ENCODE measurements around the gene KCNIP1. TPM values are rescaled to one million over a fixed set of nuclear protein-coding genes. Genes with fewer than 3 reads are reported as not detected.

KCNIP1 gene
- total and polyA plus RNA-seq, 10 of the 15 experiments (the other 5 are each of a cell fraction or from before 2014, with no cell fraction given): not detected

GRCh38 chr5:170474489-170475274 is 29.1 kb upstream of the KCNIP1 start (continued):
- TF ChIP-seq, protein P1, sequence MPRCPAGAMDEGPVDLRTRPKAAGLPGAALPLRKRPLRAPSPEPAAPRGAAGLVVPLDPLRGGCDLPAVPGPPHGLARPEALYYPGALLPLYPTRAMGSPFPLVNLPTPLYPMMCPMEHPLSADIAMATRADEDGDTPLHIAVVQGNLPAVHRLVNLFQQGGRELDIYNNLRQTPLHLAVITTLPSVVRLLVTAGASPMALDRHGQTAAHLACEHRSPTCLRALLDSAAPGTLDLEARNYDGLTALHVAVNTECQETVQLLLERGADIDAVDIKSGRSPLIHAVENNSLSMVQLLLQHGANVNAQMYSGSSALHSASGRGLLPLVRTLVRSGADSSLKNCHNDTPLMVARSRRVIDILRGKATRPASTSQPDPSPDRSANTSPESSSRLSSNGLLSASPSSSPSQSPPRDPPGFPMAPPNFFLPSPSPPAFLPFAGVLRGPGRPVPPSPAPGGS (IDR thresholded peaks at IDR 0.05; ENCODE audit: borderline replicate concordance, insufficient read depth, low read depth, low read length, poor library complexity, severe bottlenecking): no peak
- no peak for TF ChIP-seq PKNOX1 (IDR thresholded peaks at IDR 0.05)
- TF ChIP-seq MXI1 (IDR thresholded peaks at IDR 0.05; ENCODE audit: low read depth, low read length): no peak
- TF ChIP-seq MTA3 (IDR thresholded peaks at IDR 0.05; ENCODE audit: borderline replicate concordance, low read length): no peak
- TF ChIP-seq TCF12 (IDR thresholded peaks at IDR 0.05; ENCODE audit: low read depth, low read length): no peak

DNA sequence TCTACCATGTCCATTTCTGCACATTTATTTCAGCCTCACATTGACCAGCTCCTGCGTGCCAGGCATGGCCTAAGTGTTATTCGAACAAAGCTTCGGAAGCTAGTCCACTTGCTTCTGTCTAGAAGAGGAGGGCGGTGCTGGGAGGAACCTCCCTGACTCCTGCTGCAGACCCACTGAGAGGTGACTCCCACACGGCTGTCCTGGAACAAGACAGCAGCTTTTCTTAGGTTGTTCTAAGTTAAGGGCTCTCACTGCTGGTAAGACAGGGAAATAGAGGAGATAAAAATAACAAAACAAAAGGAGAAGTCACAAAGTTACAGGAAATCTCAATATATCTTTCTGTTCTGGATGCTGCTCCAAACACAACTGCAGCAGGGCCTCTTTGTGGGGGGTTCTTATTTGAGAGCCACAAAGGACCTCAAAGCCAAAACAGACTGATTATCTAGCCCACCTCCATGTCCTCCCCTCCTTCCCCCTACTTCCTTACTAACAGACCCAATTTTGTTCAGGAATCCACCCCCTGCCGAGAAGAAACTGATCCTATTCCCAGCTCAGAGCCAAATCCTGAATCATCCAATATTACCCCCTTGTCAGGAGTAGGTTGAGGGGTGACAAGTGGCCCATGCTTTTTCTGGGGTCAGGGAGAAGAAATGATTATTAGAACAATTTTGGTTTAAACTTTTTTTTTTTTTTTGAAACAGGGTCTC is 28.4 kb upstream of the KCNIP1 start:
- no peak overlapping the region for H3K9ac ChIP-seq (ENCODE audit: control insufficient read depth, insufficient read depth, low read length)
- in situ Hi-C loops (cut with MboI): no loop called here
- ATAC-seq: no peak
- WGBS (ENCODE audit: insufficient coverage, insufficient replicate concordance, low lambda C conversion rate, missing lambda C conversion rate): 24% methylated on average over 6 of the region's 6 CpGs
- no peaks in the 10 kb centered on the region for H3K79me2 ChIP-seq (ENCODE audit: control insufficient read depth, insufficient read depth, low read length)
- intact Hi-C loops (cut with micrococcal nuclease; ENCODE audit: unreplicated experiment): no loop called here
- no peak overlapping the region for H3K4me3 ChIP-seq
- no TSS peak for BruUV-seq (replicated peaks)
- H3K36me3 ChIP-seq (ENCODE audit: control insufficient read depth in 2 of 2, insufficient read depth in 2 of 2, low read length in 1 of 2): no peaks in the 10 kb centered on the region
- ChIA-PET RAD21 (ENCODE audit: unreplicated experiment) (no interaction called here), POLR2A (no interaction called here), SMC1A (ENCODE audit: uncharacterized antibody, unreplicated experiment) (no interaction called here), CTCF (interaction anchor here (1.6 kb wide), 1 partner anchor 49 kb away, joined by 5 read pairs; no protein-coding TSS in a partner anchor)
- FAIRE-seq: no peak
- H3K27me3 ChIP-seq (replicated peaks in 1 of 2; ENCODE audit: control insufficient read depth in 2 of 2, insufficient read depth in 2 of 2, low read length in 1 of 2): no peaks in the 10 kb centered on the region; a peak in 1 of 4 replicates
- H2AFZ ChIP-seq (ENCODE audit: control insufficient read depth, low read depth, low read length): no peak overlapping the region
- no peaks in the 10 kb centered on the region for H3K4me1 ChIP-seq (ENCODE audit: control insufficient read depth, insufficient read depth, low read length)
- H3K27ac ChIP-seq (ENCODE audit: control insufficient read depth, insufficient read depth): no peak overlapping the region
- TF ChIP-seq ETV6 (conservative IDR thresholded peaks at IDR 0.05 in 1 of 2, IDR thresholded peaks at IDR 0.05 in 1 of 2; ENCODE audit: borderline replicate concordance in 1 of 2, low read depth in 1 of 2) (no peak), NR2C1 (IDR thresholded peaks at IDR 0.05) (no peak)
- H3K9me3 ChIP-seq (replicated peaks; ENCODE audit: control insufficient read depth, insufficient read depth, low read length): no peaks in the 10 kb centered on the region; the same call in 2 of the 3 replicates
- H4K20me1 ChIP-seq (ENCODE audit: control insufficient read depth, insufficient read depth): no peaks in the 10 kb centered on the region
- no peak for DNase-seq (ENCODE audit: low read depth, low spot score)
- H3K4me2 ChIP-seq (ENCODE audit: control insufficient read depth, insufficient read depth): no peak overlapping the region

All from GM12878 (cell line).